Tibial nerve (tissue), 4 donors: ENCODE data around the gene DNAH10. TPM values are rescaled to one million over a fixed set of nuclear protein-coding genes. Genes with fewer than 3 reads are reported as not detected.

Source experiments
- DNase-seq, 2 donors: peaks; one replicate each; pipeline ENCODE4 v3.0.0-alpha.2; 2019; ENCODE audit warnings: low spot score in 2 of 2
- H3K27ac ChIP-seq, 4 donors: fragments of 200-600 bp; sonication (generic) in 3 of 4; one replicate each; pipeline ENCODE4 v1.5.1; 2017 to 2019; ENCODE audit warnings: mild to moderate bottlenecking in 1 of 4
- H3K27me3 ChIP-seq, 2 donors: fragments of 200-600 bp; sonication (generic) in 1 of 2; one replicate each; pipeline versions ENCODE4 v1.5.1 to v1.6.0; 2017 to 2019
- H3K36me3 ChIP-seq, 3 donors: fragments of 200-600 bp; sonication (generic); one replicate each; pipeline ENCODE4 v1.5.1; 2018 to 2019
- H3K4me1 ChIP-seq, 4 donors: fragments of 200-600 bp; sonication (generic) in 3 of 4; one replicate each; pipeline ENCODE4 v1.5.1; 2017 to 2019
- H3K4me3 ChIP-seq, 4 donors: fragments of 200-600 bp; sonication (generic) in 3 of 4; one replicate each; pipeline ENCODE4 v1.5.1; 2017 to 2019; ENCODE audit warnings: mild to moderate bottlenecking in 1 of 4, moderate library complexity in 1 of 4
- H3K9me3 ChIP-seq, 4 donors: fragments of 200-600 bp; sonication (generic) in 3 of 4; one replicate each; pipeline ENCODE4 v1.5.1; 2017 to 2019
- EP300 ChIP-seq, 2 donors: sonication (generic); formaldehyde crosslinking; IDR thresholded peaks; one replicate each; pipeline ENCODE4 v1.6.1; 2017; ENCODE audit warnings: antibody characterized with exemption in 2 of 2, mild to moderate bottlenecking in 1 of 2
- POLR2A ChIP-seq, 2 donors: fragments of 450-650 bp; IDR thresholded peaks; one replicate each; pipeline ENCODE4 v1.6.1; 2017; ENCODE audit warnings: antibody characterized with exemption in 2 of 2, mild to moderate bottlenecking in 2 of 2, moderate library complexity in 2 of 2
- WGBS, 2 donors: methylation state at CpG; one replicate each; pipeline ENCODE4 v1.1.5; 2018; 5-methylcytosine and 5-hydroxymethylcytosine counted together
- total RNA-seq, 4 donors: library from RNA; depleted of rRNA; stranded (reverse); fragments of >200 nt; gene quantifications; one replicate each; pipeline ENCODE4 v1.1.0, GENCODE V29; 2016
- TF ChIP-seq, protein P1 (sequence below), 5 experiments: fragments of 200-600 bp in 3 of 5; fragments of 450-650 bp in 2 of 5; sonication (generic) in 3 of 5; IDR thresholded peaks; one replicate each; pipeline ENCODE4 v1.5.1; 2016 to 2019; ENCODE audit warnings: antibody characterized with exemption in 5 of 5, mild to moderate bottlenecking in 3 of 5, moderate library complexity in 2 of 5

Gene DNAH10
- total RNA-seq, 4 donors from 2014 or later, result 3.1 TPM; not detected in 3

DNA sequence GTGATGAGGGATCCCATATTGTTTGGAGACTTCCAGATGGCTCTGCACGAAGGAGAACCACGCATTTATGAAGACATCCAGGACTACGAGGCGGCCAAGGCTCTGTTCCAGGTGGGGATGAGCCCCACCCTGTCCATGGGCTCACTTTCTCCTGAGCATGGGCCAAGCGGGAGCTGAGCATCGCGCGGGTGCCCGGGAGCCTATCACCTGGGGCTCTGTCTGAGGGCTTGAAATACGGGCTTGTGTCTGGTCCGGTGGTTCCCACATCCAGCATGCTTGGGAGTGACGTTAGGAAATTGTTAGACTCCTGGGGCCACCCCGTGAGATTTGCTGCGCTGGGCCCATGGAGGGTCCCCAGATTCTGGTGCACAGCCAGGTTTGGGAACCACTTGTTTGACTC, 117.6 kb downstream of the DNAH10 start:
- peaks cover 0 to 9% (median 0%) of the 10 kb centered on the region in 4 donors for H3K9me3 ChIP-seq
- no peaks in the 10 kb centered on the region for H3K4me1 ChIP-seq
- no peak for TF ChIP-seq POLR2A (IDR thresholded peaks at IDR 0.05)
- TF ChIP-seq, protein P1, sequence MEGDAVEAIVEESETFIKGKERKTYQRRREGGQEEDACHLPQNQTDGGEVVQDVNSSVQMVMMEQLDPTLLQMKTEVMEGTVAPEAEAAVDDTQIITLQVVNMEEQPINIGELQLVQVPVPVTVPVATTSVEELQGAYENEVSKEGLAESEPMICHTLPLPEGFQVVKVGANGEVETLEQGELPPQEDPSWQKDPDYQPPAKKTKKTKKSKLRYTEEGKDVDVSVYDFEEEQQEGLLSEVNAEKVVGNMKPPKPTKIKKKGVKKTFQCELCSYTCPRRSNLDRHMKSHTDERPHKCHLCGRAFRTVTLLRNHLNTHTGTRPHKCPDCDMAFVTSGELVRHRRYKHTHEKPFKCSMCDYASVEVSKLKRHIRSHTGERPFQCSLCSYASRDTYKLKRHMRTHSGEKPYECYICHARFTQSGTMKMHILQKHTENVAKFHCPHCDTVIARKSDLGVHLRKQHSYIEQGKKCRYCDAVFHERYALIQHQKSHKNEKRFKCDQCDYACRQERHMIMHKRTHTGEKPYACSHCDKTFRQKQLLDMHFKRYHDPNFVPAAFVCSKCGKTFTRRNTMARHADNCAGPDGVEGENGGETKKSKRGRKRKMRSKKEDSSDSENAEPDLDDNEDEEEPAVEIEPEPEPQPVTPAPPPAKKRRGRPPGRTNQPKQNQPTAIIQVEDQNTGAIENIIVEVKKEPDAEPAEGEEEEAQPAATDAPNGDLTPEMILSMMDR (IDR thresholded peaks at IDR 0.05), result no peak
- no peak for TF ChIP-seq EP300 (IDR thresholded peaks at IDR 0.05)
- no peaks in the 10 kb centered on the region for H3K36me3 ChIP-seq
- H3K4me3 ChIP-seq, result no peak overlapping the region
- DNase-seq, result no peak
- H3K27ac ChIP-seq, result no peak overlapping the region
- no peaks in the 10 kb centered on the region for H3K27me3 ChIP-seq
- WGBS, 2 donors, result 87 to 94% methylated on average over 14 of the region's 14 CpGs

DNA sequence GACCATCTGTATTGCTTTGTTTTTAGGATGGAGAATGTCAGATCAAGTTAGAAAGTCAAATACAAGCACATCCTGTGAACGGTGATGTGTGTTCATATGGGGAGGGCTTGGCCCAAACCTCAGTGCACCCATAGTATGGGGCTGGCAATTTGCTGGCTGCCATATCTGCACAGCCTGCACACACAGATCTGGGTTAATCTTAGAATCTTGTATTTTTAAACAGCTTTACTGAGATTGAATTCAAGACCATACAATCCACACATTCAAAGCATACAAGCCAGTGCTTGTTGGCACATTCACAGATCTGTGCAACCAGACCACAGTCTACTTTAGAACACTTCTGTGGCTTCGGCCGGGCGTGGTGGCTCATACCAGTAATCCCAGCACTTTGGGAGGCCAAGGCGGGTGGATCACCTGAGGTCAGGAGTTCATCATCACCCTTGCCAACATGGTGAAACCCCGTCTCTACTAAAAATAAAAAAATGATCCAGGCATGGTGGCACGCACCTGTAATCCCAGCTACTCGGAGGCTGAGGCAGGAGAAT, 120.1 kb downstream of the DNAH10 start:
- H3K27me3 ChIP-seq, result no peaks in the 10 kb centered on the region
- TF ChIP-seq, protein P1 (IDR thresholded peaks at IDR 0.05), result no peak
- TF ChIP-seq POLR2A (IDR thresholded peaks at IDR 0.05) (no peak), EP300 (IDR thresholded peaks at IDR 0.05) (no peak)
- H3K36me3 ChIP-seq, result no peaks in the 10 kb centered on the region
- H3K27ac ChIP-seq, result no peak overlapping the region
- H3K4me3 ChIP-seq, result no peak overlapping the region
- 64 to 76% methylated on average over 8 of the region's 8 CpGs for WGBS, 2 donors
- peaks cover 0 to 20% (median 0%) of the 10 kb centered on the region in 4 donors for H3K9me3 ChIP-seq
- H3K4me1 ChIP-seq, result no peaks in the 10 kb centered on the region
- no peak for DNase-seq

DNA sequence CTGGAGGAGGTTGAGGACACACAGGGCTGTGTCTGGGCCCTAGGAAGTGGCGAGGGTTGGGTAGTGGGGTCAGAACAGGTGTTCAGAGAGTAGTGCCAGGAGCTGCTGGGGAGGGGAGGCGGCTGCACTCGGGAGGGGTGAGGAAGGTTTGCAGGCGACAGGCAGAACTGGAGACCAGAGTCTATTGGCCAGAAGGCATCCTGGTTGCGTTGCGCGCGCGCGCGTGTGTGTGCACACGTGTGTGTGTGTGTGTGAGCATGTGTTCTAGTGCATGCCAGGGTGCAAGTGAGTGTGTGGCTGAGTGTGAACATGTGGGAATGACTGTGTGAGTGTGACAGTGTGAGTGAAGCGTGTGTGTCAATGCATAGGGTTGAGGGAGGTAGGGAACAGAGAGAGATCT, 124.2 kb downstream of the DNAH10 start:
- H3K9me3 ChIP-seq, result peaks cover 0 to 20% (median 0%) of the 10 kb centered on the region in 4 donors
- H3K36me3 ChIP-seq, result no peaks in the 10 kb centered on the region
- H3K27ac ChIP-seq, result no peak overlapping the region
- H3K4me3 ChIP-seq, result no peak overlapping the region
- no peaks in the 10 kb centered on the region for H3K4me1 ChIP-seq
- WGBS, 2 donors, result 79 to 87% methylated on average over 13 of the region's 13 CpGs
- TF ChIP-seq POLR2A (IDR thresholded peaks at IDR 0.05), result no peak
- no peak for TF ChIP-seq EP300 (IDR thresholded peaks at IDR 0.05)
- TF ChIP-seq, protein P1 (IDR thresholded peaks at IDR 0.05), result no peak
- peaks cover 0 to 7% of the 10 kb centered on the region in 2 donors for H3K27me3 ChIP-seq
- DNase-seq, result no peak

DNA sequence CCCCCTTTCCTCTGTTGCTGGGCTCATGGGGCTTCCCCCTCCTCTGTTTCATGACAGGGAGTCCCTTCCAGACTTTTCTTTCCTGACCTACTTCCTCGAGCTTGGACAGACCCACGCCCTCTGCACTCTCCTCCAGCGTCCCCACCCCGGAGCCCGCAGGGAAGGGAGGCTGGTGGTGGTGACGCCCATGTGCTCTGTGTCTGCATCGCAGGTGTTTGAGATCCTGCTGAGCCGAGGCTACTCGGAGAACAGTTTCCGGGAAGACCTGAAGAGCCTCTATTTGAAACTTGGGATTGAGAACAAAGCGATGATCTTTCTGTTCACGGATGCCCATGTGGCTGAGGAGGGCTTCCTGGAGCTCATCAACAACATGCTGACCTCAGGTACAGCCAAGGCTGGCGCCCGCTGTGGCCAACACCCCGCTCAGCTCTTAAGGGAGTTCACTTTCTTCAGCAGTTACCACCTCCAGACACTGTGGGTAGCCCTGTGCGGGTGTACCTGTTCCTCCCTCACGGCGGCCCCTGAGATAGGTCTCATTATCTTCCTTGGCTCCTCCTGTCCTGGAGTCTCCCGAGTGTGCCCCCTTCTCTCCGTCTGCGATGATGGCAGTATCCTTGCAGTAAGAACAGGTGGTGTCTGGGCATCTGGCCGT, 125.0 kb downstream of the DNAH10 start:
- Histone ChIP-seq H3K9me3 (peaks cover 0 to 20% (median 0%) of the 10 kb centered on the region in 4 donors), H3K27ac (no peak overlapping the region), H3K4me3 (no peak overlapping the region), H3K4me1 (no peaks in the 10 kb centered on the region), H3K36me3 (no peaks in the 10 kb centered on the region), H3K27me3 (peaks cover 0 to 7% of the 10 kb centered on the region in 2 donors)
- WGBS, 2 donors, result 75 to 79% methylated on average over 22 of the region's 22 CpGs
- no peak for DNase-seq
- no peak for TF ChIP-seq POLR2A (IDR thresholded peaks at IDR 0.05)
- TF ChIP-seq, protein P1 (IDR thresholded peaks at IDR 0.05), result no peak
- no peak for TF ChIP-seq EP300 (IDR thresholded peaks at IDR 0.05)

DNA sequence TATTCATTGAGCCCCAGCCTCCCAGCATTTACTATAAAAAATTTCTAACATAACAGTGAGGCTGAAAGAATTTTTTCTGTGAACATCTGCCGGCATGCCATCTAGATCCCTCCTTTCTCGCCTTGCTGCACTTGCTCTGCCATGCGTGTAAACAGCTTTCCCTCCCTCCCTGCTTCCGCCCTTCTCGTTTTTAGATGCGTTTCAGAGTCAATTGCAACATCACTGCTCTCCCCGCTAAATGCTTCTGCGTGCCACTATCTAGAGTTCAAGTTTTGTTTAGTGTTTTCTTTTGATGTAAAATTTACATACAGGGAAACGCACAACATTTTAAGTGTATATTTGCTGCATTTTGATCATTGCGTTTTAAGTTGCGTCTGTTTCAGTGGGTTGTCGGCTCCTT, 126.9 kb downstream of the DNAH10 start:
- DNase-seq, result no peak
- no peak overlapping the region for H3K27ac ChIP-seq
- WGBS, 2 donors, result 69 to 76% methylated on average over 12 of the region's 12 CpGs
- no peaks in the 10 kb centered on the region for H3K36me3 ChIP-seq
- TF ChIP-seq POLR2A (IDR thresholded peaks at IDR 0.05), result no peak
- no peak for TF ChIP-seq EP300 (IDR thresholded peaks at IDR 0.05)
- TF ChIP-seq, protein P1 (IDR thresholded peaks at IDR 0.05), result no peak
- H3K4me3 ChIP-seq, result no peak overlapping the region
- peaks cover 0 to 18% (median 0%) of the 10 kb centered on the region in 4 donors for H3K9me3 ChIP-seq
- peaks cover 0 to 7% of the 10 kb centered on the region in 2 donors for H3K27me3 ChIP-seq
- no peaks in the 10 kb centered on the region for H3K4me1 ChIP-seq
